ENCODE data around the gene ST14.

DNA sequence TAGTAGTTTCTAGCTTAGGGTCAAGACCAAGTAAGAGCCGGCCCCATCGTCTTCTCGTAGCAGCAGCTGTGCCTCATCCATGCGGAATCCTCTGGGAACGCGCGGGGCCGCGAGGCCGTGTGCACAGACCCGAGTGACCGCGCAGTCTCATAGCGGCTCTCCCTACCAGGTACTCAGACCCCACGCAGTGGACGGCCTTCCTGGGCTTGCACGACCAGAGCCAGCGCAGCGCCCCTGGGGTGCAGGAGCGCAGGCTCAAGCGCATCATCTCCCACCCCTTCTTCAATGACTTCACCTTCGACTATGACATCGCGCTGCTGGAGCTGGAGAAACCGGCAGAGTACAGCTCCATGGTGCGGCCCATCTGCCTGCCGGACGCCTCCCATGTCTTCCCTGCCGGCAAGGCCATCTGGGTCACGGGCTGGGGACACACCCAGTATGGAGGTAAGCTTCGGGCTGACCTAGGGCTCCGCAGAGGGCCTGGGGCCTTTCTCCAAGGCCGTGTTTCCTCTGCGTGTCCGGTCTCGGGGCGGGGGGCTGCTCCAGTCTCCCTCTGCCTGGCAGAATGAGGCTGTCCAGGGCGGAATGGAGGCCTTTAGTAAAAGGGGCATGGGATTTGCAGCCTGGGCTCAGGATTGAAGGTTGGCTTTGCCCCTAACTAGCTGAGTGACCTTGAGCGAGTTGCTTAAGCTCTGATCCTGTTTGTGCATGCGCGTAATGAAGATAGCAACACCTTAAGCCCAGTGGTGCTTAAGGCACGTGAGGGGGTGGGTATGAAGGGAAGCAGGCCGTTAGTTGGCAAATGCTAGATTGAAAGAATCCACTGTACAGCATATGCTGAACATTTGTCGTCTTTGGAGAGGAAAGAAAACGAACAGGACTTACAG, 48.9 kb downstream of the ST14 start:
- TF ChIP-seq CTCF (IDR thresholded peaks at IDR 0.05) (no peak), POLR2A (IDR thresholded peaks at IDR 0.05) (no peak)

Data from Peyer's patch (tissue), 4 donors.